Sigmoid colon (tissue), 4 donors: Measurements from ENCODE around the gene HSDL2.

Experiments
- CTCF ChIP-seq, 4 experiments: fragments of 450-650 bp in 3 of 4; fragments of 200-600 bp in 1 of 4; IDR thresholded peaks; one replicate each; pipeline ENCODE4 v1.5.1; 2016 to 2019; ENCODE audit warnings: antibody characterized with exemption in 4 of 4, mild to moderate bottlenecking in 3 of 4, moderate library complexity in 2 of 4
- EP300 ChIP-seq, 4 donors: sonication (generic); formaldehyde crosslinking; IDR thresholded peaks; one replicate each; pipeline ENCODE4 v1.6.1; 2017; ENCODE audit warnings: antibody characterized with exemption in 4 of 4

- TF ChIP-seq CTCF (IDR thresholded peaks at IDR 0.05) (no peak), EP300 (IDR thresholded peaks at IDR 0.05) (no peak)
Measured at GRCh38 chr9:112366591-112366990, 13.3 kb upstream of the HSDL2 start.
